H4 (cell line): ENCODE results near the gene RASD2. TPM values are rescaled to one million over a fixed set of nuclear protein-coding genes. Genes with fewer than 3 reads are reported as not detected.

ENCODE experiments used
- DNase-seq: peaks from one replicate; pipeline ENCODE4 v3.0.0-alpha.2; 2015; ENCODE audit warnings: low spot score
- total RNA-seq: library from RNA; depleted of rRNA; stranded (reverse); fragments of >200 nt; shearing (Covaris generic); gene quantifications from 2 replicates; pipeline ENCODE4 v1.2.3, GENCODE V29; 2014

RASD2 gene
- total RNA-seq, 1 experiment from 2014 or later, result 0.08 TPM

GRCh38 chr22:35518811-35519210 is 21.8 kb upstream of the RASD2 start:
- DNase-seq, result no peak

DNA sequence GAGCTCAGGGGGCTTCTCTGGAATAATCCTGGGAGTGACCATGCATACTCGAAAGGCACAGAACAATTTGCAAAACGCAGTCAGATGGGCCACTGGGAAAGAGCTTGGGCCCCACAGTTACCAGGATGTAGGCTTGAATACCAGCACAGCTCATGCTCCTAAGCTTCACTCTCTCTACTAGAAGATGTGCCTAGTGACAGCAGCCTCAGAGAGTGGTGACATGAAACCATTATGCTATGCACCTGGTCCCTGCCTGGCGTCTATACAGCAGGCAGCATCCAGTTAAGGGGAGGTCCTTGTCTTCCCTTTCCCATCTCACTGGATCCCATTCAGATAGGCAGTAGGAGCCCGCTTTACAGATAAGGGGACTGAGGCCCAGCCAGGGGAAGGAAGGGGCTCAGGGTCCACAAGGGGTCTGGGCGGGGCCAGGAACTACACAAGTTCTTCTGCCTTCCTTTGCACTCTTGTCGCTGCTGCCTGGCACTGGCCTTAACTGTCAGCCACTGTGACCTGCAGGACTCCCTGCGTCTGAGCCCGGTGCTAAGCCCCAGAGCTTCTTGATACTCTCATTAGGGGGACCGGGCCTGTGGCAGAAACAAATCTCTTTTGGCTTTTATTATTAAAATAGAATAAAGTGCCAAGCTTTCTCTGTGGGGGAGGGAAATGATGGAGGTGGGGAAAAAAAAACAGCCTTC is 21.2 kb upstream of the RASD2 start:
- DNase-seq, result no peak

GRCh38 chr22:35521358-35522224 is 19.0 kb upstream of the RASD2 start:
- no peak for DNase-seq

- no peak for DNase-seq
Measured at GRCh38 chr22:35522225-35523149, 18.1 kb upstream of the RASD2 start.

DNA sequence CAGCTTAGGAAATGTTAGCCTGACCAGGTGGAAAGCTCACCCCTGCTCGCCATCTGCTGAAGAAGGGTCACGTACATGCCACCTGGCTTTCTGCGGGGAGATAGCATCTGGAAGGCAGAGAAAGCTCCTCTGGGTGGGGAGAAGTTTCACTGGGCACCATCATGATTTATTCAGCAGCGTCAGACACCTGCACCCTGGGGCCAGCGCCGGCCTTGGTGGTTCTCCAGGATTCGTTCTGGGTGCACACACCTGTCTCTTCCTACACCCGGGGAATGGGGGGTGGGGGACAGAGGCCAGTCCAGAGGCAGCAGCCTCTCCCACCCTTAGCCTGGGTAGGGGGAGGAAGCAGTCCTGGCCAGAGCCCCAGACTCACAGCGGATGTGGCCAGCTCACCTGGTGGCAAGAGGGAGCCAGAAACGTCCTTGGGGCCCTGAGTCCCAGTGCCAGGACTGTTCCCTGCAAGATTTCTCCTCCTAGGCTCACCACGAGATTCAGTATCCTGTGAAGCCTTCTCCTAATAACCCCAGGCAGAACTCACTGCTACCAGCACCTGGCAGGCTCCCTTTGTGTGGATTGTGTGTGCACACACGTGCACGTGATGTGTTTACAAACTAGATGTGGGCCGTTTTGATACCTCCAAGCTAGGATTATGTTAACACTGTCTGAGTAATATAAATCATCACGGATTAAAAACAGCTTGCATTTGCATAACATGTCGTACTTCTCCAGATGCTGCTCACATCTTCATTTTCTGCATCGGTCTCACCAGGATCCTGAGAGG is 17.3 kb upstream of the RASD2 start:
- no peak for DNase-seq

DNA sequence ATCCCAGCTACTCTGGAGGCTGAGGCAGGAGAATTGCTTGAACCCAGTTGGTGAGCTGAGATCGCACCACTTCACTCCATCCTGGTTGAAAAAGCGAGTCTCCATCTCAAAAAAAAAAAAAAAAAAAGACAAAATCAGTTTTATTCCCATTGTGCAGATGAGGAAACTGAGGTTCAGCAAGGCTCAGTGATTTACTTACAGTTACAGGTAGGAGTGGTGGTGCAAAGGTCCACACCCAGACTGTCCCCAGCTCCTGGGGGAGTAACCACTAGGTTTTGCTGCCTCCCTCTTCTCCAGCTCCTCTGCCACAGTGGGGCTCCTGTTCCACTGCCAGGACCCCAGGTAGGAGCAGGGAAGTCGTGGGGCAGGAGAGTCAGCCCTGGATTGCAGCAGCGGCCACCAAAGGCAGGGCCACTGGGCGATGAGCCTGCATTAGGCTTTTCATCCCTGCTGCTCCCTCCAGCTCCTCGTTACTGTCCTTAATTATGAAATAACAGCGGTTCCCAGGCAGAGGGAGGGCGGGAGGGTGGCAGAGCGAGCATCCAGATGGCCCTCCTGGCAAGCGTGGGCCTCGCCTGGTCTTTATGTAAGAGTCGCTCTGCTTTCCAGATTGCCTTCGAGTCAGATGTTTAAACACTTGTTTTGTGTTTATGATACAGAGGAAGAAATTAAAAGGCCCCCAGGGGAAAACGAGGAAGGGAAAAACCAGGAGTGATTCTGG is 15.5 kb upstream of the RASD2 start:
- DNase-seq, result no peak

GRCh38 chr22:35525687-35526332 is 14.8 kb upstream of the RASD2 start:
- no peak for DNase-seq

DNA sequence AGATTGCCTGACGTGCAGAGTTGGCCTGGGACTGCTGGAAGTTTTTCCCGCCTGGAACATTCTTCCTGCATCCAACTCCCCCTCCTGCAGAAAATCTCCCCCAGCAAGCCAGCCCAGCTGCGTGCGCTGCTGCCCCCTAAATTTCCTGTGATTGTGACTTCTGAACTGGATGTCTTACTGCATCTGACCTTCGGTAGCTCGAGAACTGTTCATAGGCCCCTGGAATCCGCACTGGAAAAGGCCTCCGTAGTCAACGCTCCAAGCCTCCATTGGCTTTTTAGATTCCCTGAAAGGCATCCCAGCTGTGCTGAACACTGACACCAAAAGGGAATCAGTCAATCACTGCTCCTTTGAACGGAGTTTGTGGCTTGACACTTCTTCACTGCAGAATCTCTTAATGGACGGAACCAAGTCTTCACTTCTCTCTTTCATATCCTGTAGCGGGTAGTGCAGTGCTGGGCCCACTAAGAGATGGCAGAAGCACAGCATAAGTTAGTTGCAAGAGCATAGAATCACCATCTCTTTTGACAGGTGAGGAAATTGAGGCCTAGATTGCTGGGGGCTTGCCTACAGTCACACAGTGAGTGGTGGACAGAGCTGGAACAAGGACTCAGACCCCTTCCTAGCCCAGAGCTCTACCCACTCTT is 14.2 kb upstream of the RASD2 start:
- DNase-seq, result no peak

DNA sequence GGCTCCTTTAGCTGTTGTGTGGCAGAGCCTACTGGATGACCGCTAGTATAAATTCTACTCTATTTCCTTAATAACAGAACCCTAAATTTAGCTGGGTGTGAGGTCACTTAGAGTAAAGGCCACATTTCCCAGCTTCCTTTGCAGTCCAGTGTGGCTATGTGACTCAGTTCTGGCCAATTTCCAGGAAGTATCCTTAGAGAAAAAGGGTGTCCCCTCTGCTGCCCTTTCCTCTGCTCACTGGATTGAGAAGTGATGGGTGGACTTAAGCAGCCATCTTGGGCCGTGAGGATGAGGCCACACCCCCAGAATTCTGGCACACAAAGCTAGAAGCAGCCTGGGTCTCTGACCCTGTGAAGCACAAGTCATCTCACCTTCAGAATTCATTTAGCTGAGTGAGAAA is 11.7 kb upstream of the RASD2 start:
- no peak for DNase-seq

DNA sequence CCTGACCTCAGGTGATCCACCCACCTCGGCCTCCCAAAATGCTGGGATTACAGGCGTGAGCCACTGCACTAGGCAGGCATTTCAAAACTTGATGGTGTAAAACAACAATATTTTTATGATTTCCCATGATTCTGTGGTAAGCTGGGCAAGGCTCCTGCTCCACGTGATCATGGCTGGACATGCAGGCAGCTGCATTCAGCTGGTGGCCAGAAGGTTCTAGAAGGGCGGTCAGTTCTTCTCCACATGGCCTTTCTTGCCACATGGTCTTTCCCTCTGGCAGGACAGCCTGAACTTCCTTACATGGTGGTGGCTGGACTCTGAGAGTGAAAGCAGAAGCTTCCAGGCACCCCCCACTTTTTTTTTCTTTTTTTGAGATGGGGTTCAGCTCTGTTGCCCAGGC is 9.9 kb upstream of the RASD2 start:
- no peak for DNase-seq

GRCh38 chr22:35531202-35531601 is 9.4 kb upstream of the RASD2 start:
- DNase-seq, result no peak

GRCh38 chr22:35531676-35532075 is 9.0 kb upstream of the RASD2 start:
- DNase-seq, result no peak

GRCh38 chr22:35533365-35534029 is 7.1 kb upstream of the RASD2 start:
- no peak for DNase-seq

- no peak for DNase-seq
Measured at GRCh38 chr22:35534091-35534490, 6.5 kb upstream of the RASD2 start.

DNA sequence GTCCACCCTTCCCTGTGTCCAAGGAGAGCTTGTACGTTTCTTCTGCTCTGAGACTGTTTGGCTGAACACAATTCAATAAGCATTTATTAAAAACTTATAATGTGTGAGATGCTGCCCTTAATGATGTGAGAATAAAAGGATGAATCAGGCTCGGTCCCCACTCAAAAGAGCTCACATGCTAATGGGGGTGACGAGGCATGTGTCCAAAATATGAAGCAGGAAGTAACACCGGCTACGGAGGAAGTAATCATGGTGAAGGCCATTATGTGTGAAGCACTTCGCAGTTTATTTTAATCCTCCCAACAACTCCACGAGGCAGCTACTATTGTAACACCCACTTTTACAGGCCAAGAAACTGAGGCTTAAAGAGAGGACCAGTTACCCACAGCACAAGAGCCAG is 3.4 kb upstream of the RASD2 start:
- no peak for DNase-seq

GRCh38 chr22:35538801-35539321 is 1.8 kb upstream of the RASD2 start:
- no peak for DNase-seq

GRCh38 chr22:35539487-35539886 is 1.1 kb upstream of the RASD2 start:
- no peak for DNase-seq

- no peak for DNase-seq
Measured at GRCh38 chr22:35539910-35540594, 579 bp upstream of the RASD2 start.
